Erythroblast (primary cell): ENCODE results near the gene IRF2.

Source experiments
- DNase-seq, 2 experiments: peaks; one replicate each; lab custom pipeline; 2025; lab: John Stamatoyannopoulos, UW
- GATA1 ChIP-seq: IDR thresholded peaks from 2 replicates; pipeline ENCODE4 v1.6.1; 2011; ENCODE audit warnings: low read depth, mild to moderate bottlenecking, control low read depth, low read length, moderate library complexity
- POLR2A ChIP-seq: IDR thresholded peaks from 2 replicates; pipeline ENCODE4 v1.6.1; 2011; ENCODE audit warnings: mild to moderate bottlenecking, low read length

The IRF2 gene

GRCh38 chr4:184409911-184410692 lies 64.2 kb downstream of the IRF2 start:
- DNase-seq: no peak
- TF ChIP-seq GATA1: no peak
- TF ChIP-seq POLR2A: no peak

- TF ChIP-seq GATA1 (no peak), POLR2A (no peak)
These were observed 64.8 kb downstream of the IRF2 start for GRCh38 chr4:184409502-184409901.

GRCh38 chr4:184408684-184409081 lies 65.7 kb downstream of the IRF2 start:
- TF ChIP-seq GATA1 (no peak), POLR2A (no peak)
- no peak for DNase-seq

More at GRCh38 chr4:184409502-184409901, 64.8 kb downstream of the IRF2 start:
- no peak for DNase-seq

GRCh38 chr4:184408021-184408683 lies 66.2 kb downstream of the IRF2 start:
- no peak for DNase-seq
- TF ChIP-seq GATA1: no peak
- TF ChIP-seq POLR2A: no peak

- TF ChIP-seq GATA1: no peak
- TF ChIP-seq POLR2A: no peak
- no peak for DNase-seq
These were observed 67.4 kb downstream of the IRF2 start for GRCh38 chr4:184406958-184407391.

- DNase-seq: no peak
- TF ChIP-seq GATA1 (no peak), POLR2A (no peak)
These were observed 70.3 kb downstream of the IRF2 start for GRCh38 chr4:184404047-184404446.

GRCh38 chr4:184403384-184403781 lies 71.0 kb downstream of the IRF2 start:
- DNase-seq: no peak
- TF ChIP-seq GATA1 (no peak), POLR2A (no peak)

GRCh38 chr4:184402740-184403383 lies 71.5 kb downstream of the IRF2 start:
- TF ChIP-seq POLR2A (no peak), GATA1 (no peak)
- no peak for DNase-seq

- no peak for DNase-seq
- TF ChIP-seq POLR2A (no peak), GATA1 (no peak)
These were observed 72.1 kb downstream of the IRF2 start for GRCh38 chr4:184402239-184402638.

- DNase-seq: no peak
- TF ChIP-seq GATA1: no peak
- TF ChIP-seq POLR2A: no peak
These were observed 72.8 kb downstream of the IRF2 start for GRCh38 chr4:184401397-184402171.

- TF ChIP-seq POLR2A (no peak), GATA1 (no peak)
- no peak for DNase-seq
These were observed 73.5 kb downstream of the IRF2 start for GRCh38 chr4:184400891-184401290.

GRCh38 chr4:184400375-184400870 lies 73.9 kb downstream of the IRF2 start:
- DNase-seq: no peak
- TF ChIP-seq GATA1 (no peak), POLR2A (no peak)

- no peak for DNase-seq
- TF ChIP-seq POLR2A (no peak), GATA1 (no peak)
These were observed 74.8 kb downstream of the IRF2 start for GRCh38 chr4:184399512-184399908.
